Glomerular visceral epithelial cell (primary cell): ENCODE measurements around the gene CNRIP1.

Experiments
- DNase-seq: peaks from one replicate; pipeline ENCODE4 v3.0.0-alpha.2; 2016; ENCODE audit errors: extremely low spot score

Gene CNRIP1

GRCh38 chr2:68292108-68292710 is 27.5 kb downstream of the CNRIP1 start:
- DNase-seq: peak; percentile 3

- no peak for DNase-seq
Measured at GRCh38 chr2:68291314-68291713, 28.4 kb downstream of the CNRIP1 start.

GRCh38 chr2:68290901-68291300 is 28.8 kb downstream of the CNRIP1 start:
- no peak for DNase-seq

- no peak for DNase-seq
Measured at GRCh38 chr2:68287580-68288441, 31.9 kb downstream of the CNRIP1 start.

- no peak for DNase-seq
Measured at GRCh38 chr2:68284896-68285295, 34.9 kb downstream of the CNRIP1 start.

GRCh38 chr2:68283419-68283812 is 36.3 kb downstream of the CNRIP1 start:
- no peak for DNase-seq

GRCh38 chr2:68282811-68283418 is 36.8 kb downstream of the CNRIP1 start:
- peak; percentile 44 for DNase-seq

GRCh38 chr2:68280796-68281195 is 39.0 kb downstream of the CNRIP1 start:
- no peak for DNase-seq

- no peak for DNase-seq
Measured at GRCh38 chr2:68280348-68280747, 39.4 kb downstream of the CNRIP1 start.

GRCh38 chr2:68279691-68280090 is 40.1 kb downstream of the CNRIP1 start:
- no peak for DNase-seq

- DNase-seq: no peak
Measured at GRCh38 chr2:68278169-68278568, 41.6 kb downstream of the CNRIP1 start.

- DNase-seq: no peak
Measured at GRCh38 chr2:68274022-68274421, 45.7 kb downstream of the CNRIP1 start.

GRCh38 chr2:68272246-68272994 is 47.3 kb downstream of the CNRIP1 start:
- no peak for DNase-seq

GRCh38 chr2:68266655-68267054 is 53.1 kb downstream of the CNRIP1 start:
- no peak for DNase-seq

- DNase-seq: no peak
Measured at GRCh38 chr2:68263632-68264031, 56.1 kb downstream of the CNRIP1 start.

- DNase-seq: no peak
Measured at GRCh38 chr2:68258851-68259250, 60.9 kb downstream of the CNRIP1 start.

GRCh38 chr2:68256093-68256450 is 63.7 kb downstream of the CNRIP1 start:
- DNase-seq: no peak

GRCh38 chr2:68253219-68254068 is 66.3 kb downstream of the CNRIP1 start:
- peak; percentile 13 for DNase-seq

GRCh38 chr2:68252400-68253218 is 67.1 kb downstream of the CNRIP1 start, which contains the start of gene PPP3R1:
PPP3R1 (minus strand) TSS chr2:68252532; CDS start chr2:68252127, 405 bp downstream.
- peak; percentile 96 for DNase-seq

- peak; percentile 4 for DNase-seq
Measured at GRCh38 chr2:68251855-68252399, 67.8 kb downstream of the CNRIP1 start.
